Ovary (tissue), 3 donors: ENCODE data around the gene ATP1B2.

Experiments used
- EP300 ChIP-seq: sonication (generic); formaldehyde crosslinking; IDR thresholded peaks from one replicate; pipeline ENCODE4 v1.6.1; 2017; ENCODE audit warnings: antibody characterized with exemption
- TF ChIP-seq, protein P1 (sequence below), 3 donors: fragments of 450-650 bp in 2 of 3; fragments of 200-600 bp in 1 of 3; IDR thresholded peaks; one replicate each; pipeline versions ENCODE4 v1.5.1 to v1.8.0; 2016 to 2022; ENCODE audit warnings: antibody characterized with exemption in 3 of 3, mild to moderate bottlenecking in 1 of 3
- donor health status: DM: no; HTN: no; CAD: no.

DNA sequence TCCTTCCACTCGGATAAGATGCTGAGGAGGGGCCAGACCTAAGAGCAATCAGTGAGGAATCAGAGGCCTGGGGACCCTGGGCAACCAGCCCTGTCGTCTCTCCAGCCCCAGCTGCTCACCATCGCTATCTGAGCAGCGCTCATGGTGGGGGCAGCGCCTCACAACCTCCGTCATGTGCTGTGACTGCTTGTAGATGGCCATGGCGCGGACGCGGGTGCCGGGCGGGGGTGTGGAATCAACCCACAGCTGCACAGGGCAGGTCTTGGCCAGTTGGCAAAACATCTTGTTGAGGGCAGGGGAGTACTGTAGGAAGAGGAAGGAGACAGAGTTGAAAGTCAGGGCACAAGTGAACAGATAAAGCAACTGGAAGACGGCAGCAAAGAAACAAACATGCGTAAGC lies 24.2 kb downstream of the ATP1B2 start:
- TF ChIP-seq, protein P1, sequence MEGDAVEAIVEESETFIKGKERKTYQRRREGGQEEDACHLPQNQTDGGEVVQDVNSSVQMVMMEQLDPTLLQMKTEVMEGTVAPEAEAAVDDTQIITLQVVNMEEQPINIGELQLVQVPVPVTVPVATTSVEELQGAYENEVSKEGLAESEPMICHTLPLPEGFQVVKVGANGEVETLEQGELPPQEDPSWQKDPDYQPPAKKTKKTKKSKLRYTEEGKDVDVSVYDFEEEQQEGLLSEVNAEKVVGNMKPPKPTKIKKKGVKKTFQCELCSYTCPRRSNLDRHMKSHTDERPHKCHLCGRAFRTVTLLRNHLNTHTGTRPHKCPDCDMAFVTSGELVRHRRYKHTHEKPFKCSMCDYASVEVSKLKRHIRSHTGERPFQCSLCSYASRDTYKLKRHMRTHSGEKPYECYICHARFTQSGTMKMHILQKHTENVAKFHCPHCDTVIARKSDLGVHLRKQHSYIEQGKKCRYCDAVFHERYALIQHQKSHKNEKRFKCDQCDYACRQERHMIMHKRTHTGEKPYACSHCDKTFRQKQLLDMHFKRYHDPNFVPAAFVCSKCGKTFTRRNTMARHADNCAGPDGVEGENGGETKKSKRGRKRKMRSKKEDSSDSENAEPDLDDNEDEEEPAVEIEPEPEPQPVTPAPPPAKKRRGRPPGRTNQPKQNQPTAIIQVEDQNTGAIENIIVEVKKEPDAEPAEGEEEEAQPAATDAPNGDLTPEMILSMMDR (IDR thresholded peaks at IDR 0.05) = no peak
- TF ChIP-seq EP300 = no peak
